Stimulated activated CD4-positive, alpha-beta T cell treated with anti-CD3 and anti-CD28 coated beads, Interleukin-1b, Interleukin-23, amount 100 ng/mL, for 48 hours (primary cell): ENCODE results near the gene ZNF316.
"Not testable (repeated sequence)": the region's sequence is repeated elsewhere in the genome, so short reads cannot be mapped to it uniquely, and the experiment has no call there.

Experiments used
- DNase-seq: peaks from one replicate; pipeline ENCODE4 v3.0.0-alpha.2; 2020

ZNF316 gene

GRCh38 chr7:6648066-6648814 lies 11.1 kb downstream of the ZNF316 start:
- DNase-seq, result no peak

DNA sequence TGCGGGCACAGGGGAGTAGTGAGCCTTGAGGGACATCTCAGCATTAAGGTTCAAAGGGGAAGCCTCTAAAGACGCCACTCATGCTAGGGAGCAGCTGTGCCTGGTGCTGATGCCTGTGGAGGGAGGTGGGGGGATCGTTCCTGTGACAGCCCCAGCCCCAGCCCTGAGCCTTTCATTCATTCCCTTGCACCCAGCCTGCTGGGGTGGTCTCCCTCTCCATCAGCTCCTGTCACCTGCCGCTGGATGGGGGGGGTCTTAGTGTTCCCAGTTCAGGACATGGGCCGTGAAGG lies 11.6 kb downstream of the ZNF316 start:
- DNase-seq, result no peak

GRCh38 chr7:6649241-6649961 lies 12.3 kb downstream of the ZNF316 start:
- no peak for DNase-seq

GRCh38 chr7:6650086-6650485 lies 13.0 kb downstream of the ZNF316 start:
- no peak for DNase-seq

GRCh38 chr7:6650521-6651011 lies 13.4 kb downstream of the ZNF316 start:
- no peak for DNase-seq

DNA sequence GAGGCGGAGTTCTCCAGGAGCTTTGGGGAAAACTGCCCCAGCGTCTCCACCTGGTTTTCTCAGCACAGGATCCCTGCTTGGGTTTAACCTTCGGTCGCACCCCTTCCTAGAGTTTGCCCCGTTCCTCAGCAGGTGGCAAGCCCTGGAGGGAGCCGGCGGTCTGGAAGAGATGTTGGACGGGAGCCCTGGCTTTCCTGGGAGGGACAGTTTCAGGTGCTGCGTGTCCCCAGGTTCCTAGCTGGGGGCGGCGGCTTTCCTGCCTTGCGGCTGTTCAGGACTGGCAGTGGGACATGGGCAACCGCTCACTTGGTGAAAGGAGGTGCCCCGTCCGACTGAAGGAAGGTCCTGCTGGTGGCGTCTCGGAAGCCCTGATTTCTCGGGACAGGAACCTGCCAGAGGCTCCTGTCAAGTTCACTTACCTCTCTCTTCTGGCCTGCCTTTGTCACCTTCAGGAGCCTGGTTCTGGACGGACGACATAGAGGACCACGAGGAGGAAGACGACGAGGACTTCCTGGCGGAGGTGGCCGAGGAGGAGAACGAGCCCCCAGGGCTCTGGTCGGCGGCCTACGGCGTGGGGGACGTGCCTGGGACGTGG lies 14.8 kb downstream of the ZNF316 start:
- no peak for DNase-seq

GRCh38 chr7:6652446-6653011 lies 15.4 kb downstream of the ZNF316 start:
- DNase-seq, result no peak

- DNase-seq, result no peak
These were observed 16.2 kb downstream of the ZNF316 start for GRCh38 chr7:6653071-6654003.

DNA sequence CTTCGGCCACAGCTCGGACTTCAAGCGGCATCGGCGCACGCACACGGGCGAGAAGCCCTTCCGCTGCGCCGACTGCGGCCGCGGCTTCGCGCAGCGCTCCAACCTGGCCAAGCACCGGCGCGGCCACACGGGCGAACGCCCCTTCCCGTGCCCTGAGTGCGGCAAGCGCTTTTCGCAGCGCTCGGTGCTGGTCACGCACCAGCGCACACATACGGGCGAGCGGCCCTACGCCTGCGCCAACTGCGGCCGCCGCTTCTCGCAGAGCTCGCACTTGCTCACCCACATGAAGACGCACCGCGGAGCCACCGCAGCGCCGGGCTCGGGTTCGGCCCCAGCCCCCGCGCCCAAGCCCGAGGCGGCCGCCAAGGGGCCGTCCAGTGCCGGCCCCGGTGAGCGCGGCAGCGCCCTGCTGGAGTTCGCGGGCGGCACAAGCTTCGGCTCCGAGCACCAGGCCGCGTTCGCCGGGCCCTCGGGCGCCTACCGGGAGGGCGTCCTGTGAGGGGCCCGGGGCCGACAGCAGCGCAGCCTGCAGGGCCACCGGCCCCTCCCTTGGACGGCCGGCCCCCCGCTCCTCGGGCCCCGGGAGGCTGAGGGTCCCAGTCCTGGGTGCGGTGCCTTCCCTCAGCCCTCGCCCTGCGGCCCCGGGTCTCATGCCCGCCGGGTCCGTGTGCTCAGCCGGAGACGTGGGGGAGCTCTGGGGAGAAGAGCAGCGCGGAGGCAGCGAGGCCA lies 17.2 kb downstream of the ZNF316 start:
- DNase-seq, result no peak

GRCh38 chr7:6654842-6655610 lies 17.9 kb downstream of the ZNF316 start:
- no peak for DNase-seq

GRCh38 chr7:6655636-6656385 lies 18.7 kb downstream of the ZNF316 start:
- no peak for DNase-seq

DNA sequence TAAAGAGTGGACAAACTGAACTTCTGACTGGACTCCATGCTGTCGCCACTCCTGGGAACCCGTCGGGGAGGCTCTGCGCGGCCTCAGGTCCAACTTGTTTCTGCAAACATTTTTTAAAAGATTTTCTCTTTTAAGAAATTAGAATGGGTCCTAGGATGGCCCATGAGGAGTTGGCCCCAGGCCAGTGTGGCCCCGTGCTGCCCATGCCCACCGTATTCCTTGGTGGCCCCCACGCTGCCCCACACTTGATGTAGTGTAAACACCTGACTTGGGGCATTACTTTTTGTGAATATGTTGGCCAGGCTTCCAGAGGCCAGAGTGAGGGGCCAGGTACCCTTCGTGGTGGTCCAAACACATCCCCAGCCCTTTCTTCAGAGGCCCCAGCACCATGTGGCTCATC lies 19.3 kb downstream of the ZNF316 start:
- DNase-seq, result no peak

DNA sequence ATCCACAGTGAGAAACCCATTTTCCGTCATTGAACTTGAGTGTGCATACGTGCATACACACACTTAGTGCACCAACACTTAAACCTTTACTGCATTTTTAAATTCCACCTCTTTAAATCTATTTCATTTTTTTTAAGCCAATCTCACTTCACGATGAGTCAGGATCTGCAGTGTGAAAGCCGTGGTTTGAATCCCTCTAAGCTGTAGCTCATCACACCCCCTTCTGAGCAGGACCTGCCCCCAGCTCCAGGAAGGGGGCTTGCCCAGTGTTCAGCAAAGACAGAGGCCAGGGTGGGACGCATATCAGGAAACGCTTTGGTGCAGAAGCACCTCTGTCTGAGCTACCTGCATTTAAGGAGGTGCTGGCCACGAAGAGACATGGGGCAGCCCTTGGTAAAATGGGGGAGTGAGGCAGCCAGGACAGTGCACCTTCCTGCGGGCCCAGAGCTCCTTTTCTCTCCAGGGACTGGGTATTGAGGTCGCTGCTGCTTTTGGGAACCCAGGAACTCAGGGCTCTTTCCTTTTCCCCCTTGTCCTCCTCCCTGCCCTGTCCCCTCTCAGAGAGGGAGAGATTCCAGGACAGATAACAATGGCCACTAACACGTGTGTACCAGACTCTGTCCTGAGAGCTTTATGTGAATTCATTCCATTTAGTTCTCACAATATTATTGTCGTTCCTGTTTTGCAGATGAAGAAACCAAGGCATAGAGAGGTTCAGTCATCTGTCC lies 21.7 kb downstream of the ZNF316 start:
- no peak for DNase-seq

GRCh38 chr7:6670851-6671250 lies 33.7 kb downstream of the ZNF316 start:
- not testable (repeated sequence) for DNase-seq

DNA sequence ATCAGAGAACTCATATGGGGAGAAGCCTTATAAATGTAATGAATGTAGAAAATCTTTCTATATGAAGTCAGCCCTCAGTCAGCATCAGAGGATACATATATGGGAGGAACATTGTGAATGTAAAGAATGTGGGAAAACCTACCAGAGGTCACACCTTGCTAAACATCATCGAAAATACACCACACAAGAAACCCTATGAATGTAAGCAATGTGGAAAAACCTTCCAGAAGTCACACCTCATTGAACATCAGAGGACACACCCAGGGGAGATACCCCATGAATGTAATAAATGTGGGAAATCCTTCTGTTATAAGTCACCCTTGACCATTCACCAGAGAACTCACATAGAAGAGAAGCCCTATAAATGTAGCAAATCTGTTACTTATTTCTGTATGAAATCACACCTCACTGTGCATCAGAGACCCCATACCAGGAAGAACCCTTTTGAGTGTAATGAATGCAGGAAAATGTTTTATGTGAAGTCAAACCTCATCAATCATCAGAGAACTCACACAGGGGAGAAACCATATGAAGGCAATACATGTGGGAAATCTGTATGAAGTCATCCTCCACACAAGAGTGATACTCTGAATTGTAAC lies 38.8 kb downstream of the ZNF316 start:
- no peak for DNase-seq

DNA sequence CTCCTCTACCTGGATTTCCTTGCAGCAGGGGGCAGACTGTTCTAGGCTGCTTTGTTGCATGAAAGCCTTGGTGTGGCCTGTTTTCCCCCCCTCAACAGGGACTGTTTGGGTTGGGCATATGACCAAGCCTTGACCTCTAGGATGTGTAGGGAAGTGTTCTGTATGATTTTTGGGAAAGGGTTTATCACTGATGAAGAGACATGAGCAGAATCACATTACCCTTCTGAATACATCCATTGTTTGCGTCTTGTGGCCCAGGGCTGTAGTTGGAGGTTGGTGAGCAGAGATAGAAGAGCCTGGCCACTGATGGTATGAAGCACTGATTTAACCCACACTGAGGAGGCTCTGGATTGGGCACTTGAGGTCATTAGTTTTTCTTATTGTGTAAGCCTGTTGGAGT lies 43.0 kb downstream of the ZNF316 start:
- DNase-seq, result no peak

GRCh38 chr7:6691103-6691502 lies 54.0 kb downstream of the ZNF316 start:
- no peak for DNase-seq

GRCh38 chr7:6691609-6692106 lies 54.5 kb downstream of the ZNF316 start:
- DNase-seq, result no peak

GRCh38 chr7:6700793-6701192 lies 63.7 kb downstream of the ZNF316 start:
- no peak for DNase-seq
